ENCODE data around the gene LAMA1. TPM values are rescaled to one million over a fixed set of nuclear protein-coding genes. Genes with fewer than 3 reads are reported as not detected.

The LAMA1 gene
- total and polyA plus RNA-seq, 7 experiments from 2014 or later: not detected

GRCh38 chr18:7139409-7139808, 21.8 kb upstream of the LAMA1 start:
- no peaks in the 10 kb centered on the region for H3K36me3 ChIP-seq (ENCODE audit: control insufficient read depth in 2 of 3, insufficient read depth in 3 of 3, low read length in 3 of 3)
- H3K9me3 Mint-ChIP-seq: peaks cover 0 to 4% (median 0%) of the 10 kb centered on the region in 11 donors
- DNase-seq (no peak), ATAC-seq (no peak)
- no peaks in the 10 kb centered on the region for H3K9me3 ChIP-seq (ENCODE audit: control insufficient read depth in 2 of 3, low read length in 3 of 3)
- no peaks in the 10 kb centered on the region for H3K4me1 Mint-ChIP-seq
- no peak overlapping the region for H3K4me3 ChIP-seq (ENCODE audit: low read length)
- no peaks in the 10 kb centered on the region for H3K4me1 ChIP-seq (ENCODE audit: control insufficient read depth in 2 of 2, insufficient read depth in 2 of 2, low read length in 2 of 2)
- H3K27ac ChIP-seq (ENCODE audit: low read depth, low read length): no peak overlapping the region
- no peak overlapping the region for H3K27ac Mint-ChIP-seq
- no peaks in the 10 kb centered on the region for H3K27me3 ChIP-seq (ENCODE audit: control insufficient read depth in 2 of 2, insufficient read depth in 2 of 2, low read length in 2 of 2)
- intact Hi-C loops (cut with micrococcal nuclease): no loop called here
- H3K27me3 Mint-ChIP-seq: no peaks in the 10 kb centered on the region
- CTCF ChIA-PET: no interaction called here
- no peaks in the 10 kb centered on the region for H3K36me3 Mint-ChIP-seq
- no peak overlapping the region for H3K4me3 Mint-ChIP-seq
- POLR2A ChIA-PET: no interaction called here

- Histone ChIP-seq H3K27me3 (ENCODE audit: control insufficient read depth in 2 of 2, insufficient read depth in 2 of 2, low read length in 2 of 2) (no peaks in the 10 kb centered on the region), H3K4me3 (ENCODE audit: low read length) (no peak overlapping the region), H3K36me3 (ENCODE audit: control insufficient read depth in 2 of 3, insufficient read depth in 3 of 3, low read length in 3 of 3) (no peaks in the 10 kb centered on the region), H3K4me1 (ENCODE audit: control insufficient read depth in 2 of 2, insufficient read depth in 2 of 2, low read length in 2 of 2) (no peaks in the 10 kb centered on the region), H3K27ac (ENCODE audit: low read depth, low read length) (no peak overlapping the region), H3K9me3 (ENCODE audit: control insufficient read depth in 2 of 3, low read length in 3 of 3) (no peaks in the 10 kb centered on the region)
- intact Hi-C loops (cut with micrococcal nuclease): no loop called here
- peaks cover 0 to 4% (median 0%) of the 10 kb centered on the region in 5 donors for H3K27me3 Mint-ChIP-seq
- no peak overlapping the region for H3K4me3 Mint-ChIP-seq
- H3K4me1 Mint-ChIP-seq: no peaks in the 10 kb centered on the region
- ATAC-seq: no peak
- no peak overlapping the region for H3K27ac Mint-ChIP-seq
- H3K36me3 Mint-ChIP-seq: no peaks in the 10 kb centered on the region
- ChIA-PET POLR2A (no interaction called here), CTCF (no interaction called here)
- DNase-seq: no peak
- H3K9me3 Mint-ChIP-seq: peaks cover 0 to 16% (median 5%) of the 10 kb centered on the region in 11 donors
These were observed 15.6 kb upstream of the LAMA1 start for GRCh38 chr18:7133181-7133580.

- Histone ChIP-seq H3K4me1 (ENCODE audit: control insufficient read depth in 2 of 2, insufficient read depth in 2 of 2, low read length in 2 of 2) (no peaks in the 10 kb centered on the region), H3K9me3 (ENCODE audit: control insufficient read depth in 2 of 3, low read length in 3 of 3) (no peaks in the 10 kb centered on the region), H3K27ac (ENCODE audit: low read depth, low read length) (no peak overlapping the region), H3K36me3 (ENCODE audit: control insufficient read depth in 2 of 3, insufficient read depth in 3 of 3, low read length in 3 of 3) (no peaks in the 10 kb centered on the region), H3K27me3 (ENCODE audit: control insufficient read depth in 2 of 2, insufficient read depth in 2 of 2, low read length in 2 of 2) (no peaks in the 10 kb centered on the region), H3K4me3 (ENCODE audit: low read length) (no peak overlapping the region)
- no peak for ATAC-seq
- intact Hi-C loops (cut with micrococcal nuclease): no loop called here
- Mint-ChIP-seq H3K9me3 (peaks cover 0 to 16% (median 7%) of the 10 kb centered on the region in 11 donors), H3K27me3 (peaks cover 0 to 11% (median 0%) of the 10 kb centered on the region in 5 donors), H3K27ac (no peak overlapping the region), H3K4me3 (no peak overlapping the region), H3K36me3 (no peaks in the 10 kb centered on the region), H3K4me1 (no peaks in the 10 kb centered on the region)
- DNase-seq: no peak
- ChIA-PET CTCF (no interaction called here), POLR2A (no interaction called here)
These were observed 15.0 kb upstream of the LAMA1 start for GRCh38 chr18:7132356-7133150.

- CTCF ChIA-PET: no interaction called here
- Mint-ChIP-seq H3K9me3 (peaks cover 0 to 19% (median 6%) of the 10 kb centered on the region in 11 donors), H3K36me3 (peaks cover 0 to 4% (median 0%) of the 10 kb centered on the region in 5 donors), H3K4me3 (no peak overlapping the region), H3K4me1 (no peaks in the 10 kb centered on the region), H3K27ac (no peak overlapping the region), H3K27me3 (peaks cover 16 to 19% (median 18%) of the 10 kb centered on the region in 5 donors)
- Histone ChIP-seq H3K27ac (ENCODE audit: low read depth, low read length) (no peak overlapping the region), H3K4me3 (ENCODE audit: low read length) (no peak overlapping the region), H3K36me3 (ENCODE audit: control insufficient read depth in 2 of 3, insufficient read depth in 3 of 3, low read length in 3 of 3) (no peaks in the 10 kb centered on the region), H3K27me3 (ENCODE audit: control insufficient read depth in 2 of 2, insufficient read depth in 2 of 2, low read length in 2 of 2) (no peaks in the 10 kb centered on the region), H3K9me3 (ENCODE audit: control insufficient read depth in 2 of 3, low read length in 3 of 3) (no peaks in the 10 kb centered on the region), H3K4me1 (ENCODE audit: control insufficient read depth in 2 of 2, insufficient read depth in 2 of 2, low read length in 2 of 2) (no peaks in the 10 kb centered on the region)
- POLR2A ChIA-PET: no interaction called here
- DNase-seq: no peak
- intact Hi-C loops (cut with micrococcal nuclease): no loop called here
- ATAC-seq: no peak
These were observed 4.8 kb upstream of the LAMA1 start for GRCh38 chr18:7122376-7122775.

- peaks cover 0 to 14% (median 0%) of the 10 kb centered on the region in 5 donors for H3K36me3 Mint-ChIP-seq
- Histone ChIP-seq H3K4me1 (ENCODE audit: control insufficient read depth in 2 of 2, insufficient read depth in 2 of 2, low read length in 2 of 2) (no peaks in the 10 kb centered on the region), H3K9me3 (ENCODE audit: control insufficient read depth in 2 of 3, low read length in 3 of 3) (no peaks in the 10 kb centered on the region), H3K36me3 (ENCODE audit: control insufficient read depth in 2 of 3, insufficient read depth in 3 of 3, low read length in 3 of 3) (no peaks in the 10 kb centered on the region), H3K4me3 (ENCODE audit: low read length) (no peak overlapping the region), H3K27me3 (ENCODE audit: control insufficient read depth in 2 of 2, insufficient read depth in 2 of 2, low read length in 2 of 2) (no peaks in the 10 kb centered on the region), H3K27ac (ENCODE audit: low read depth, low read length) (no peak overlapping the region)
- ChIA-PET CTCF (no interaction called here), POLR2A (no interaction called here)
- no peak for ATAC-seq
- H3K27ac Mint-ChIP-seq: no peak overlapping the region
- H3K9me3 Mint-ChIP-seq: peaks cover 0 to 19% (median 6%) of the 10 kb centered on the region in 11 donors
- DNase-seq: no peak
- intact Hi-C loops (cut with micrococcal nuclease): no loop called here
- peaks cover 3 to 13% (median 9%) of the 10 kb centered on the region in 7 donors for H3K4me1 Mint-ChIP-seq
- peaks cover 40 to 52% (median 51%) of the 10 kb centered on the region in 5 donors for H3K27me3 Mint-ChIP-seq
- H3K4me3 Mint-ChIP-seq: peak overlapping the region in 7 of 10 donors; percentile 12 to 66 (median 51)
These were observed 706 bp downstream of the LAMA1 start for GRCh38 chr18:7116792-7117389.

- peaks cover 3 to 13% (median 9%) of the 10 kb centered on the region in 7 donors for H3K4me1 Mint-ChIP-seq
- peaks cover 0 to 19% (median 6%) of the 10 kb centered on the region in 11 donors for H3K9me3 Mint-ChIP-seq
- no peak for ATAC-seq
- ChIA-PET CTCF (no interaction called here), POLR2A (no interaction called here)
- Histone ChIP-seq H3K27ac (ENCODE audit: low read depth, low read length) (no peak overlapping the region), H3K27me3 (ENCODE audit: control insufficient read depth in 2 of 2, insufficient read depth in 2 of 2, low read length in 2 of 2) (no peaks in the 10 kb centered on the region), H3K4me3 (ENCODE audit: low read length) (no peak overlapping the region), H3K9me3 (ENCODE audit: control insufficient read depth in 2 of 3, low read length in 3 of 3) (no peaks in the 10 kb centered on the region), H3K36me3 (ENCODE audit: control insufficient read depth in 2 of 3, insufficient read depth in 3 of 3, low read length in 3 of 3) (no peaks in the 10 kb centered on the region), H3K4me1 (ENCODE audit: control insufficient read depth in 2 of 2, insufficient read depth in 2 of 2, low read length in 2 of 2) (no peaks in the 10 kb centered on the region)
- peak overlapping the region in 8 of 10 donors; percentile 12 to 66 (median 48) for H3K4me3 Mint-ChIP-seq
- intact Hi-C loops (cut with micrococcal nuclease): no loop called here
- peaks cover 40 to 55% (median 51%) of the 10 kb centered on the region in 5 donors for H3K27me3 Mint-ChIP-seq
- H3K36me3 Mint-ChIP-seq: peaks cover 0 to 14% (median 0%) of the 10 kb centered on the region in 5 donors
- no peak for DNase-seq
- H3K27ac Mint-ChIP-seq: no peak overlapping the region
These were observed 1.4 kb downstream of the LAMA1 start for GRCh38 chr18:7116001-7116730.

Data from naive thymus-derived CD4-positive, alpha-beta T cell (primary cell).